ENCODE data around the gene SEPSECS.

The SEPSECS gene

DNA sequence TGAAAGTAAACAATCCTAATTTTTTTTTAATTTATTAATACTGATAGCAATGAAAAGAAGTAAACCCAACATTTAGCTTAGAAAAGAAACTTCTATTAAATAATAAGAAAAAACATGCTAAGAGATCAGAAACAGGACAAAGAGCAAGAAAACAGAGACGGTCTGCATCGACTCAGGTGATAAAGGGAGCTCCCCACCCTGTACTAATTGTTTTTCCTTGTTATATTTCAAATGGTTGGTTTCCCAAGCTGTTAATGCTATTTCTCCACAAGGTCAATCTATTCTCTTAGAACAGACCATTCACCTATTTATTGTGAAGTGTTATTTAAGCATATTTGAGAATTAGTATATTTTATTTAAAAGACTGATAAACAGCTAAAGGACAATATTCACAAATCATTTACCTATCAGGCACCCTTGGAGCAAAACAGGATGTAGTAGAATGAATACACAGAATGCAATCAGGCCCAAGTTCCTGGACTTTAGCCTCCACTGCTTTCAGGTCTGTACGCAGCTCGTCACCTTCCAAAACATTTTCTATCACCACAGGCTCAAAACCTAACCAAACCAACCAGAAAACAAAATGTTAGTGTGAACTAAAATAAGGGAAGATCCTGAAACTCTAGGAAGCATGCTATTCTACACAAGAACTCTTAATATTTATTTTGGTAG is 5.5 kb downstream of the SEPSECS start:
- no peak for DNase-seq

DNA sequence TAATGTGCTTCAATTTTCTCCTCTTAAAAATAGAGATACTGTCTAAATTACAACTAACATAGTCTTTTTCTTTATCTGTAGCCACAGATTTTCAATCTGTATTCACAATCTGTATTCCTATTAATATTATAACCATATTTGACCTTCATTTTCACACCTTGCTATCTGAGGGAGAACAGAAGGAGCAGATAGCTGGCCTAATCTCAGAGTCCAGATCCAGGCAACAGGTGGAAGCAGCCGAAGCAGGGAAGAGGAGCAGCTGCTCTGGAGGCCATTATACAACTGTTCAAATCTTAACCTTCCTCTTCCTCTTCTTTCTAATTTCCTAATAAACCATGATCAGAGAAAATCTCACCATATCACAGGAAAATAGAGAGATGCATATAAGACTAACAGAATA is 14.2 kb downstream of the SEPSECS start:
- DNase-seq, result no peak

DNA sequence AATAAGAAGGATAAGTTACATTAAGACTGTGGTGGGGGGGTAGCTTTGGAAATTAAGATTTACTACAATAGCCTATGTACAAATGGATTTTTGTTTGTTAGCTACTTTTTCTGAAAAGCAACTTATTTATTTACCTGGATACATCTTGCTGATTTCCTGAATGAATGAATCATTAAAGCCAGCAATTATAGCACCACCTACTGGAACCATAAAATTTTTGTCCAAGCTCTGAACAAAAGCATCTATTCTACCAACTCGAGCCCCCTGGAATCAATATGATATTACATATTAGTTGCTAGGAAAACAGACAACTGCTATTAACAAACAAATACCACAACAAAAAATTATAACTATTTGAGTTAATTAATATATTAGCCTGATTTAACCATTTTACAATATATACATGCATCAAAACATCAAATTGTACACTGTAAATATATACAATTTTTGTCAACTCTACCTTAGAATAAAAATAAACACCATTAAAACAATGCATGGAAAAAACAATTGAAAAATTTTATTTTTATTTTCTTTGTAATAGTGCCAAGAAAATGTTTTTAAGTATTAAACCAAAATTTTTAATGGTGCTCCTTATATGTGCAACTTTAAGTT is 15.3 kb downstream of the SEPSECS start:
- peak; percentile 32 for DNase-seq

DNA sequence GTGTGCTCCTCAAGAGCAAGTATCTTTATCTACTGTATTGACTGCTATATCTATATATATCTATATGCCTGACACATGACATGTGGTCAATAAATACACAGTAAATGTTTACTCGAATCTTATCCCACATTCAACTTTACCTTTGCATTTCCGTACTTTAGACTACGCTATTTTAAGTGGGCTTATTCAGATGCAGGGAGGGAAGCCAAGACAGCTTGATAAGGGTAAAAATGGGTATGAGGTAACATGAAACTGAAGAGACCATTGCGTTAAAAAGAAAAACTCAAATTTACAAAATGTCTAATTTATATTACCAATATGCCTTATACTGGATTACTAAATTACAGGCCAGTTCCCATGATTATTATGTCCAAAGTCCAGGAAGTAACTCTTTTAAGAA is 17.8 kb downstream of the SEPSECS start:
- DNase-seq, result no peak

DNA sequence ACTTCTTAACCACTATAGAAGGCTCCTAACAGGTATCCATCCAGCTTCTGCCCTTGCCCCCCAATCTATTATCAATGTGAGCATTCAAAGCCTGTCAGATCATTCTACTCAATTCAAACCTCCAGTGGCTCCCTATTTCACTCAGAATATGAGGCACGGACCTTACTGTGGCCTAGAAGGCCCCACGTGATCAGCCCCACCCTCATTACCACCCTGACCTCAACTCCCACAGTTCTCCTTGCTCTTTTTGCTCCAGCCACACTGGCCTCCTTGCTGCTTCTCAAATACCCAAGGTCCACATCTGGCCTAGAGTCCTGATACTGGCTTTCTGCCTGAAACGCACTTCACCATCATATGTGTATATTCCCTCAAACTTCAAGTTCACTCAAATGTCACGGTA is 18.7 kb downstream of the SEPSECS start:
- DNase-seq, result no peak

DNA sequence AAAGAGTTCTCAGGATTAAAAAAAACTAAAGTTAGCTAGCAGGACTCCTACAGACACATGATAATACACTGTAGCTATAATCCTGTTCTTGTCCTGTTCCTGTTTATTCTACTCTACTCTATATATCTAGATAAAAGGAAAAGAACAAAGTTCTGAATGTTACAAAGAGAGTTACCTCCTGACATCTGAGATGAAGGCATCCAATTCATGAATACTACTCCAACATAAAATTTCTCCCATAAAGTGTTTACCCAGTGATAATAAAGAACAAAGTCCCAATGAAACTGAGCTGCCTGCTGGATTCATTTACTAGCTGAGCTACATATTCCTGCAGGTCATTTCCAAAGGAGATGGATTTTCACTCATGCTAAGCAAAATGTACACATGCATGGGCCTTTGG is 27.1 kb downstream of the SEPSECS start:
- no peak for DNase-seq

DNA sequence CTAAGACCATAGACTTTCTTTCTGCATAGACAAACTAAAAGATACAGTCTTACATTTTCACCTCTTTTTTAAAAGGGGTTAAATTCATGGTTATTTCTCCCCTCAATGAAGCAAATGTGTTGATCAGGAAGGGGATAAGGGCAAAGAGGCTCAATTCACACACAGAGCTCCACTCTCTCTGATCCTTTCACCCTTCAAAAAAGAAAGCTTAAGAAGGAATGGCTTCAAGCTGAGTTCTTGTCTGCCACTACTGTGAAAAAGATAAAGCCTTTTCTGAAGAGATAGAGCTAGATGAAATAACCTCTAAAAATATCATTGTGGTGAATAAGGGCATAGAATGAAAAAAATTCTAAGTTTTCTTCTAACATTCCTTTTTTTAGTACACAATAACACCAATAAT is 28.3 kb downstream of the SEPSECS start:
- DNase-seq, result no peak

DNA sequence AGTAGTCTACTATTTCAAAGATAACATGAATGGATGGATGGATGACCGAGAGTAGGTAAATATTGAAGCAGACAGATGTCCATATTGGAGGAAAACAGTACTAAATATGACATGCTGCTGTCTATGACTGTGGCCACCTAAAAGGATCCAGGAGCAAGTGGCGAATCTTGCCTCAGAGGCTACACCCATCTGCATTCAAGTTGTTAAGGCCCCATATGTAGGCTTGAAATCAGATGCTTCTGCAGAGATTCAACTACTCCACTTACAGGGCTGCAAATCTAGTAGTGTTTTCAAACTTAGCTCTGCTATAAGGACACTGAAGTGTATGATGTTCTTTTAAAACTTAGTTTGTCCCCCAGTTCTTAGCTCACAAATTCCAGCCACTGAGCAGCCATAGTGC is 28.9 kb downstream of the SEPSECS start:
- DNase-seq, result no peak

DNA sequence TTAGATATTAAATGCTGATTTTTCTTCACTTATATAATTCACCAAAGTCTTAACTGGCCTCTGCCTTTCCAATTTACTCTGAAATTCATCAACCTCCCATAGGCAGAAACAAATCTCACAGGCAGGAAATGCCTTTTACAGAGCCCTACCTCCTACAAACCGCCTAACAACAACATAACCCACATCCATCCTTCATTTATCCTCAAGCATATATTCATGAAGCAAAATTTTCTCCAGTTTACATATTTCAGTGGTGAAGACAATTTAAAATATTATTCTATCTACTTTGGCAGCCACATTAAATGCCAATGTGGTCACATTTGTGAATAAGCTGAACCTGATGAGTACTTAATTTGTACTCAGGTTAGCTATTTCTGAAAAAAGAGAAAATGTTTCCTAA is 30.3 kb downstream of the SEPSECS start:
- no peak for DNase-seq

DNA sequence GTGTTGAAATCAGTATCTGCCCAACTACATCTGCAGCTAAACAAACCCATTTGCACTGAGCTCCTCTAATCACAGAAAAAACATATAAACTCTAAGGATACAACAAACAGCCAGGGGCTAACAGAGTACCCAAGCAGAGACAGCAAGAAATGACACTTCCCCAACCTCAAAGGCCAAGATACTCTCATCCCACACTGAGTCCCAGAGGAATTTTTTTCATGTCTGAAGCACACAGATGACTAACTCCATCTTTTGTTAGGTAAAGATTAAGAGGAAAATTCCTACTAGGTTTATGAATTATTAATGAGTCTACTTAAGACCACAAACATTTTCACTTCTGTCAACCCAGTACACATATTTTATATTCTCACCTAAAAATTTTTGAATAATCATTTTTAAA is 31.6 kb downstream of the SEPSECS start:
- no peak for DNase-seq

DNA sequence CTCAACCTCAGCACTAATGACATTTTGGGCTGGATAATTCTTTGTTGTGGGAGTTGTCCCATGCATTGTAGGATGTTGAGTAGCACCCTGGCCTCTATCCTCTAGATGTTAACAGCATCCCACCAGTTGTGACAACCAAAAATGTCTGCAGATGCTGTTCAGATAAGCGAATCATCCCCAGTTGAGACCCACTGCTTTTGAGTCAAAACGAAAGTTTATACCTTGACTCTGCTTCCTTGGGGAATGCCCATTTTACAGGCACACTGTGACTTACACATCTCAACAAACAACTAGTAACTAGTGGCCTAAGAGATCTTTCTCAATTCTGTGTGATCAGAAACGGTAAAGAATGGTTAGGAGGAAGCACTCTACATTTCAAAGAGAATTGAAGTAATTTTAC is 37.0 kb downstream of the SEPSECS start:
- no peak for DNase-seq

DNA sequence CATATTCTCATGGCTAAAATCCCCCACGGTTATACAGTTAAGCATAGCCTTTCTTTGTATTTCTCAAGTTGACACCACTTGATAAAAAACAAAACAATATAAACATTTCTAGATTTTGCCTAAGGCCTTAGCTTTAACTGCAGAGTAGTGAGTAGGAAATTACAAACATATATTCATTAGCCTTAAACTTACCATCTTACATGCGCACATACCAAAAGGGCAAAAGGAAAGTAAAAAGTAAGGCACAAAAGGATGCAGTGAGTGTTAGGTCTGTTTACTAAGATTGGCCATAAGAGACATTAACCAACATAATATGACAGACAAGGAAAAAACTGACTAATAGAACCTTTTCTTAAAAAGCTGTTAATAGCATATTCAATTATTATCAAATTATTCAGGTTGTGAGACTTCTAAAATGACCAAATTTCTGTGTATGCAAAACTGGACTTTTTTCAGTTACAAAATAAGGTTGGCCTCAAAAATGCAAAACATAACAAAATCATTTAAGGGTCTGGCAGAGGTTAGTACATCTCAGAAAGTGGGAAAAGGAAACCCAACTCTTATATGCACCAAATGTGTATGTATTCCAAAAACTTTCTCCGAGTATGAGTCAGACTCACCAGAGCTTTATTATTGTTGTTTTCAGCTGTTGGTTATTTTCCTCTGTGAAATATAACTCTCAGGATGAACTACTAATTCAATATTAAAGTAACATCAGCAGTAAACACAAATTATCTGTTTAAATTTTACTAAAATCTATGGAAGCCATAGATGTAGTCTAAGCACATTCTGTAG is 39.9 kb downstream of the SEPSECS start:
- no peak for DNase-seq

DNA sequence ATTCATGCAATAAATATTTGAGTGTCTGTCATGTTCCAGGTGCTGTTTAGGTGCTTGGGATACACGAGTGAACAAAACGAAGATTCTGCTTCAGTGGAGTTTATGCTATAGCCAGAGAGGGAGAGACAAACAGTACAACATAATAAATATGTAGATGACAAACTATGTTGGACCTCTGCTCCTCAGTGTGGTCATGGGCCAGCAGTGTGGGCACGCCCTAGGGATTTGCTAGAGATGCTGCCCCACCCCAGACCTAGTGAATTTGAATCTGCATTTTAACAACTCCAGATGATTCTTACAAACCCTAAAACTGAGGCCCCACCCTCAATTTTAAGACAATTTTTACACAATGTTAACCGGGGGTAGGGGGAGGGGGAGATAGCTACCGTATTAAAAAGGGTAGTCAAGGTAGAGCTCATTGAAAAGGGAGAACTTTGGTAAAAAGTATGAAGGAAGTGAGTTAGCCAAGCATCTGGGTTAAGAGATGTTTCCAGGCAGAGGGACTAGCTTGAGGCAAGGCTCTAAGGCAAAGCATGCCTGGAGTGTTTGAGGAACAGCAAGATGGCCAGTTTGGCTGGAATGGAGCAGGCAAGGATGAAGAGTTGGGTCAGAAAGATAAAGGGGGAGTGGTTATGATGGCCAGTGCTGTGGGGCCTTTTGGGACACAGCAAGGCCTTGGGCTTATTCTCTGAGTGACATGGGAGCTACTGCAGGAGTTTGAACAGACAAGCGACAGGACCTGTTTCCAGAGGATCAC is 42.4 kb downstream of the SEPSECS start:
- DNase-seq, result no peak

DNA sequence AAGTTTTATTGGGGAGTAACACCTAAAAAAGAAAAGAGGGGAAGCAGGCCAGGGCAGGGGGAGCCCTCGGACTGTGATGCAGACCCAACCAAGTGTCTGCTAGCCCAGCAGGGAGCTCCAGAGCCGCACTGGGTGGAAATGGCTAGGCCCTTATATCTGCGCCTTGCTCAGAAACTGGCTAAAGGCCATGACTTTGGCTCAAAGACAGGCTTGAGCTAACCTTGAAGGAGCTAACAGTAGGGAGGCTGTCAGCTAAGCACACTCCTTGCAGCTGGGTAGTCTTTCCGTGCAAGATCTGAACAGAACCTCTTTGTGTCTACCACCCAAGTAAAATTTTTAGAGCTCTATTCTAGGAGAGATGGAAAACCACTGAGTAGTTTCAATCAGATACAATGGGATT is 43.0 kb downstream of the SEPSECS start:
- DNase-seq, result no peak

DNA sequence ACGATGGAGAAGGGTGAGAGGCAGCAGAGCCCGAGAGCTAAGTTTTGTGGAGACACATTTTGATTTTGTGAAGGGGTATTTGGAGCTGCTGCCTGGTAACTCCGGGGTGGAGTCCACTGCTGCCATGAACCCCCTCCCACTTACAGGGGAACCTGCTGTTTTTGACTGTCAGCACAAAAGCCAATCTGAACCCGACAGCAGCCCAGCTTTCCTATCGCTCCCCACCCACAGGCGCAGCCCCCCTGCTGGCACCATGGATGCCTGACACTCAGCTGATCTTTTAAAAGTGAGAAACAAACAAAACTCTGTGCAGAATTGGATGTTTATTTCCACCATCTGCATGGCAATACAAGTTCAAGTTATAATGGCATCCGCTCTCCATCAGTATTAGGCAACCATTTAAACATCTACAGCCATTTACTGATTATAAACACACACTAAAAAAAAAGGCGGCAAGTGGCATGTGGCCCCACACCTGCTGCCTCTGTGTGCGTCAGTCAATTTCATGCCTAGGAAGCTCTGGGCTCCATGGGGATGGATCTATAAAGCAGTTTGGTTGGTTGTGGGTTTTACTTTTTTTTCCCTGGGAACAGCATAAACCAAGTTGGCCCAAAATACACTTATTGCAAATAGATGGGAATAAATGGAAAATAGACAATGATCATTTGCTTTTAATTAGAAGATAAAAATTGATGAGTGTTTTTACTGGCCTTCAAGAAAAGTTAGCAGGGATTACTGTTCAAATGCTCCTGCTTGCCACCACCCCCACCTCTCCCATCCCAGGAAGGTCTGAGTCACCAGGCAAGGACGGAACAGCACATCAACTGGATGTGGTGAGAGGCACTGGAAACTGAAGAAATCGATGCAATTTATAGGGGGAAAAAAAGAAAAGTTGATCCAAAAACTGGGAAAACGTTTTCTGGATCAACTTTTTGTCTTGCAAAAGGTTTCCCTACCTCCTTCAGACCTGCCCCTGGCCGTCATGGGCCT is 46.0 kb downstream of the SEPSECS start:
- no peak for DNase-seq

DNA sequence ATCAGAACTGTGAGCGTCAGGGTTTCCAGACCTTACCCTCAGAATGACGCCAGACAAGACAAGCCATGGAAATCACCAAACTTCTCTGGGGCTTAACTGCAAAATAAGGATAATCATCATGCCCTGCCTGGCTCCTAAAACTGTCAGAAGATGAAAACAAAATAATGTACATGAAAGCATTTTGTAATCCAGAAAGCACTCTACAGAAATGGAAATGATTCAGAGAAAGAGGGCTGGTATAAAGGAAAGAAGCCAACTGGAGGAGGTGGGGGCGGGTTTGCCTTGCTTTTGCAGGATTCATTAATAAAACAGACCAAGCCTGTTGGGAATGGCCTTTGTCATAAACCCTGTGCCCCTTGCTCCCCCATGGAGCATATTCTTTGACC is 47.3 kb downstream of the SEPSECS start:
- DNase-seq, result no peak

DNA sequence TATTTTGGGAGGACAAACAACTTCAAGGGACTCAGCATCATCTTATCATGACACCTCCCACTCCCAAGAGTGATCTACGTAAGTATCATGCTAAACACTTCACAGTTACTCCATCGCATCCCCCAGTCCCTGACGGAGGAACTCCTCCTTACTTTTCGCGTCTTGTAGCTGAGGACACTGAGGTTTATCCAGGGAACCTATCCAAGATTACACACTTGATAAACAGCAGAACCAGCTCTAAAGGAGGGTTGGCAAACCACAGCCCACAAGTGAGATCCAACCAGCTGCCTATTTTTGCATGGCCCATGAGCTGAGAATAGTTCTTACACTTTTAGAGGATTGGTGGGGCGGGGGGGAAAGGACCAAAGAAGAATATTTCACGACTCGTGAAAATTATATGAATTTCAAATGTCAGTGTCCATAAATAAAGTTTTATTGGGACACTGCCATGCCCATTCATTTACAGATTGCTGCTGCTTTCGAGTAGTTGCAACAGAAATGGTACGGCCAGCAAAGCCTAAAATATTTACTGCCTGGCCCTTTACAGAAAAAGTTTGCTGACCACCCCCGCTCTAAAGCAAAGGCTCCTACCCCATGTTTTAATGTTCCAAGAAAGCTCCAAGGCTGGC is 47.8 kb downstream of the SEPSECS start:
- no peak for DNase-seq

DNA sequence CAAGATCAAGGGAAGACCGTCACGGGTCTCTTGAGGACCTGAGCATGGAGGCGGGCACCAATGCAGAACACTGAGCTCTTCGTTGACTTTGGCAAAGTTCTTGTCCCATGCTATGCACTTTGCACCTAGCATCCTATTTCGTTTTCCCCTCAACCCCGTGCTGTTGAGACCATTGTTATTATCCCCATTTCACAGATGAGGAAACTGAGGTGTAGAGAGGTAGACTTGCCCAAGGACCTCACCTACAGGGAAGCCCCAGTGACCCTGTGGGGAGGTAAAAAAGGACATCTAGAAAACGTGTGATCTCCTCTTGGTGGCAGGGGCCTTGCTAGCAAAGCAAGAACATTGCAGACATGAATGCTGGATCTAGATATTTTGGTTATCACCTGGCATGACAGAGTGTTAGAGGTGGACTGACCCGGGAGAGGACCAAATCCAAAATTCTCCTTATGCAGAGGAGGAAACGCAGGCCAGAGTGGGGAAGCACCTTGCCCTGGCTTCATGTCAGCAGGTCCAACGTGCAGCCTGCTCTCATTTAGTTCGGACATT is 48.5 kb downstream of the SEPSECS start:
- no peak for DNase-seq

DNA sequence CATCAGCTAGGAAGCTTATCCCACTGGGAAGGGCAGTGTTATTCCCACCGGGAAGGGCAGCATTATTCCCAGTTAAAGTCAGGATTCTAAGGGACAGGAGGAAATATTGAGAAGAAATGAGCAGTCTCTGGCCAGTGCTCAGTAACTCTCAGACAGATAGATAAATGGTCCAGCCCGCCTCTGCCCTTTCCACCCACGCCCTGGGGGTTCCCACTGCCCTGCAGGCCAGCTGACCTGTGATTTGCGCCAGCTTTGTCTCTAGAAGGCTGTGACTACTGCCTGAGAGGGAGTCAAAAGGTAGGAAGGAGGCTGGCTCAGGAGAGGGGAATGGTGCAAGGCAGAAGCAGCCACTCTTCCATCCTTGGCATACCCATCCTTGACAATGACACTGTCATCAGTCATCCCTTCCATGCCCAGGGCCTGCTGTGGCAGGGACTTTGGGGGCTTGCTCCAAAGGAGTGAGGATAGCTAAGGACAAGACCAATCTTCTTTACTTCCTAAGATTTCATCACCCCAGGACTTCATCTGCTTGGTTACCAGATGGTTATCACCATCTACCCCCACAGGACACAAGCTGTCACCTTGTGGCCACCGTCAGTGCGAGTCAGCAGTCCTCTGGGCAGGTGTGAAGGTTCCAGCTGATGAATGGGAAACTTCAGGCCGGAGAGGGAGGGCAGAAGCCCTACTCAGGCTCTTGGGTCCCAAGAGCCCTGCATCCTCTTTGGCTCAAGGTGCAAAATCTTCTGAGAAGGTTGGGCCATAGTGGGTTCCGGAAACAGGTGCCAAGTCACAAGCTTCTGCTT is 49.5 kb downstream of the SEPSECS start:
- DNase-seq, result no peak

DNA sequence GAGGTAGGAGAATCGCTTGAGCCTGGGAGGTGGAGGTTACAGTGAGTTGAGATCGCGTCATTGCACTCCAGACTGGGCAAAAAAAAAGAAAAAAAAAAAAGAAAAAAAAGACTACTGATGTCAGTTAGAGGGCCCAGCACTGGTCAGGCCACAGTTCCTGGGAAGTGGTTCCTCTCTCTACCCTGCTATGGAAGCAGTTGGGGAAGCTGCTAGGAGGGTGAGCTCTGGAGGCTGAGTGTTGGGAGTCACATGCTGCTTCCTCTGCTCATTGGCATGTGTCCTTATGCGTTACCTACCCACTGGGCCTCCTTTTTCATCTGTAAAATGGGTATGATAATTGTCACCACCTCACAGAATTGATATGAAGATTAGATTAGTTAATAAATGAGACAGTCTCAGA is 50.7 kb downstream of the SEPSECS start:
- DNase-seq, result no peak

DNA sequence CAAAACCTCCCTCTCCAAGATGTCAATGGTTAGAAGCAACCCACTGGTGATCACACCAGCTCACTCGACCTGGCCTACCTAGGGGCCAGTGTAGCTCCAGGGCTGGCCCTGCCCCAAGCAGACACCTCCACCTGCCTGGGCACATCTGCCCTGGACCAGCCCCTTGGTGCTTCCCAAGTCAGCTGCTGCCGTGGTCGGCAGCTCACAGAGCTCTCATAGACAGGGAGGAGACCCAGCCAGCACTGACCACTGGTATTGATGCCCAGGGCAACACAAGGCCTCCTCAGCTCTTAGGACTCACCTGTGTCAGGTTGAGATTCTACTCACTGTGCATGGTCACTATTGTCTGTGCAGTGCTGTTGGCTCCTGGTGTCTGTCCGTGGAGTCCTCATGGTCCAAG is 51.7 kb downstream of the SEPSECS start:
- no peak for DNase-seq

All from midbrain (tissue), 1 donor.